Mesendoderm (in vitro differentiated cells): ENCODE results near the gene PPP1R1C.

Experiments
- DNase-seq: peaks from one replicate; pipeline ENCODE4 v3.0.0; 2013
- H2AK5ac ChIP-seq: 2 replicates; pipeline ENCODE4 v1.6.1; 2013; ENCODE audit warnings: low read length, inconsistent platforms
- H2BK120ac ChIP-seq: 2 replicates; pipeline ENCODE4 v1.6.1; 2013; ENCODE audit warnings: low read depth, mild to moderate bottlenecking, low read length, moderate library complexity, mixed read lengths
- H2BK15ac ChIP-seq: replicated peaks from 2 replicates; pipeline ENCODE4 v1.6.1; 2013; ENCODE audit warnings: low read depth, mild to moderate bottlenecking, moderate library complexity
- H2BK5ac ChIP-seq: 2 replicates; pipeline ENCODE4 v1.6.1; 2013; ENCODE audit warnings: low read length, inconsistent platforms
- H3K18ac ChIP-seq: 2 replicates; pipeline ENCODE4 v1.6.1; 2013; ENCODE audit warnings: mild to moderate bottlenecking, low read length, mixed read lengths
- H3K23ac ChIP-seq: one replicate; pipeline ENCODE4 v1.6.1; 2013; ENCODE audit warnings: low read length
- H3K27ac ChIP-seq: 2 replicates; pipeline ENCODE4 v1.5.1; 2013; ENCODE audit warnings: low read depth, mild to moderate bottlenecking, inconsistent platforms, low read length, moderate library complexity
- H3K27me3 ChIP-seq: 2 replicates; pipeline ENCODE4 v1.6.1; 2013; ENCODE audit warnings: low read length, control low read depth, mild to moderate bottlenecking, inconsistent platforms; ENCODE audit not compliant: insufficient read depth, poor library complexity
- H3K36me3 ChIP-seq: 2 replicates; pipeline ENCODE4 v1.6.1; 2013; ENCODE audit warnings: low read length, inconsistent platforms; ENCODE audit not compliant: control insufficient read depth, insufficient read depth
- H3K4ac ChIP-seq: one replicate; pipeline ENCODE4 v1.6.1; 2013; ENCODE audit warnings: low read depth, mild to moderate bottlenecking, low read length, moderate library complexity
- H3K4me1 ChIP-seq: 2 replicates; pipeline ENCODE4 v1.6.1; 2013; ENCODE audit warnings: low read depth, low read length, inconsistent platforms; ENCODE audit not compliant: control insufficient read depth
- H3K4me2 ChIP-seq: 2 replicates; pipeline ENCODE4 v1.6.1; 2013; ENCODE audit warnings: low read length
- H3K4me3 ChIP-seq: 2 replicates; pipeline ENCODE4 v1.5.1; 2013; ENCODE audit warnings: mild to moderate bottlenecking, low read length
- H3K56ac ChIP-seq: one replicate; pipeline ENCODE4 v1.6.1; 2013; ENCODE audit warnings: low read length
- H3K79me1 ChIP-seq: 2 replicates; pipeline ENCODE4 v1.6.1; 2013; ENCODE audit warnings: low read length, inconsistent platforms
- H3K79me2 ChIP-seq: 2 replicates; pipeline ENCODE4 v1.6.1; 2013; ENCODE audit warnings: mild to moderate bottlenecking, low read length; ENCODE audit not compliant: control insufficient read depth, insufficient read depth
- H3K9ac ChIP-seq: 2 replicates; pipeline ENCODE4 v1.6.1; 2013; ENCODE audit warnings: low read length, inconsistent platforms
- H4K5ac ChIP-seq: one replicate; pipeline ENCODE4 v1.6.1; 2013; ENCODE audit warnings: low read length
- H4K8ac ChIP-seq: one replicate; pipeline ENCODE4 v1.6.1; 2013; ENCODE audit warnings: low read depth, mild to moderate bottlenecking, control low read depth, low read length, moderate library complexity
- WGBS: extraction: QIAGEN DNeasy Blood & Tissue Kit; methylation state at CpG from one replicate; pipeline ENCODE4 v1.1.7; 2013; ENCODE audit warnings: low lambda C conversion rate, missing lambda C conversion rate; ENCODE audit not compliant: insufficient coverage; ENCODE audit errors: extremely low coverage; 5-methylcytosine and 5-hydroxymethylcytosine counted together

PPP1R1C gene

DNA sequence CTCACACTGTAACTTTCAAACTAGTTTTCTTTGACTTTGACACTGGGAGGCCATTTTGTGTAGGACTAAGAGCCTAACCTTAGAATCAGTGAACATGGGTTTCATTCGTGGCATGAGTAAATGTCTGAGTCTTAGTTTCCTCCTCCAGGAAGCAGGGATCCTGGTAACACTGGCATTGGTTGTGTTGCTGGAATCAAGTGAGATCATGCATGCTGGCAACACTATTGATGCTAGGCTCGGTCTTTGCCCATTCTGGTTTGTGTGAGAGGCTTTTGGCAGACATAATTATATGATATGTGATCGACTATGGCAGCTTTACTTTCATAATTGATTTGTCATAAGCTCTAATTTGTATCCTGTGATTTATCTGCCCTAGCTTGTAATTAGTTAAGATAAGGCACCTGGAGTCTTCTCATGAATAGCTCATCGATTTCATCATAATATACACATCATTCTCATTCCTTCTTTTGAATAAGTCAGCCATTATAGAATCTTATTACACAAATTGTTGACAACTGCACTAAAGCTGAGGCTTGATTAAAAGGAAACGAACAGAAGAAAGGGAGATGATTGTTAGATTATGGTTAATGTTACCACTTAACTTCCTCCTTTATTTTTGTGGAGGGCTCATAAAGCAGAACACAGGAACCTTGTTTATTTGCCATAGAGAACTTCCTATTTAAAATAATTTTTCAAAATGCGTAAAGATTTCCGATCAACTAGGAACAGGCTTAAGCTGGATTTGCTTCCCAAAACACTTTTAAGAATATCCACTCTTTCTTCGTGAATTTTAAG, 12.6 kb downstream of the PPP1R1C start:
- Histone ChIP-seq H3K9ac (no peak overlapping the region), H3K36me3 (no peaks in the 10 kb centered on the region), H3K4me2 (no peak overlapping the region), H3K56ac (no peak overlapping the region), H4K5ac (no peak overlapping the region), H3K27ac (no peak overlapping the region), H3K27me3 (no peaks in the 10 kb centered on the region), H2BK15ac (no peak overlapping the region), H3K4ac (no peak overlapping the region), H4K8ac (no peak overlapping the region), H2BK5ac (no peak overlapping the region), H2AK5ac (no peak overlapping the region), H3K4me1 (no peaks in the 10 kb centered on the region), H3K18ac (no peak overlapping the region), H3K79me1 (no peaks in the 10 kb centered on the region), H3K79me2 (no peaks in the 10 kb centered on the region), H3K4me3 (no peak overlapping the region), H3K23ac (no peak overlapping the region), H2BK120ac (no peak overlapping the region)
- no peak for DNase-seq
- WGBS = 100% methylated on average over 1 of the region's 8 CpGs

DNA sequence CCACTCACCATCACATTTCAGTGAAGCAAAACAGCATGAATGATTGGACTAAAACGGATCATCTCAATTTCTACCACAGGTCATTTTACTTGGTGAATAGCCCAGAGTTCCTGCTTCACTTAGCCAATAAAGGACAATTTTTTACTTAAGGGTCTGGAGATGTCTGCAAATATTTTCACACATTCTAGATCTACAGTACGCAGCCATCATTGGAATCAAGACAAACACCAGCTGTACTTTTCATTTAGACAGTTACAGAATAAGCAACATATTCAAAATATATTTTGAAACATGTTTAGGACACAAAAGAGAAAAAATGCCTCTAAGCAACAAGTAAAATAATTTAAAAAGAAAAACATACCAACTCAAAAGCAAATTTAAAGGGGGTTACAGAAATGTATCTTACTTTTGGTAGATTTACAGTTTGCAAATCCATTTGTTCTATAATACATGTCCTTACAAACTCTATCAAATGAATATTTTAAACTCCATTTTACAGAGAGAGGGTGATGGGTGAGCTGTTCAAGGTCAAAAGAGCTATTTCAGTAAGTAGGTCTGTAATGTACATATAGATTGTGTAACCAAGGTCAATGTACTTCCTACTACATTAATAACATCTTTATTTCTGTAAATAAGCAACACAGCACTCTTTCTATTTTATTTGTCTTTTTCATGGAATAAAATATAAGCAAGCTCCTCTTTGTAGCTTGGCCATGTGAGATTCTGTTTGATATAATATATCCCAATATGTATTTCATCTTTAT, 13.4 kb downstream of the PPP1R1C start:
- Histone ChIP-seq H3K18ac (no peak overlapping the region), H3K79me2 (no peaks in the 10 kb centered on the region), H3K27ac (no peak overlapping the region), H3K4me2 (no peak overlapping the region), H4K8ac (no peak overlapping the region), H2BK15ac (no peak overlapping the region), H2BK5ac (no peak overlapping the region), H3K4ac (no peak overlapping the region), H3K4me1 (no peaks in the 10 kb centered on the region), H3K27me3 (no peaks in the 10 kb centered on the region), H2BK120ac (no peak overlapping the region), H3K9ac (no peak overlapping the region), H3K23ac (no peak overlapping the region), H3K4me3 (no peak overlapping the region), H2AK5ac (no peak overlapping the region), H3K36me3 (no peaks in the 10 kb centered on the region), H3K56ac (no peak overlapping the region), H3K79me1 (no peaks in the 10 kb centered on the region), H4K5ac (no peak overlapping the region)
- no peak for DNase-seq
- no CpG with 5 or more reads among the region's 2 CpGs for WGBS

GRCh38 chr2:181999911-182000310, 14.3 kb downstream of the PPP1R1C start:
- no peaks in the 10 kb centered on the region for H3K36me3 ChIP-seq
- no peak for DNase-seq
- no peak overlapping the region for H2BK5ac ChIP-seq
- H3K79me1 ChIP-seq = no peaks in the 10 kb centered on the region
- H2BK120ac ChIP-seq = no peak overlapping the region
- no peaks in the 10 kb centered on the region for H3K27me3 ChIP-seq
- no peak overlapping the region for H3K27ac ChIP-seq
- no CpG with 5 or more reads among the region's 3 CpGs for WGBS
- H3K79me2 ChIP-seq = no peaks in the 10 kb centered on the region
- no peak overlapping the region for H4K5ac ChIP-seq
- no peak overlapping the region for H3K4me3 ChIP-seq
- H2AK5ac ChIP-seq = no peak overlapping the region
- no peaks in the 10 kb centered on the region for H3K4me1 ChIP-seq
- H3K18ac ChIP-seq = no peak overlapping the region
- no peak overlapping the region for H3K4ac ChIP-seq
- no peak overlapping the region for H2BK15ac ChIP-seq
- H3K4me2 ChIP-seq = no peak overlapping the region
- H3K56ac ChIP-seq = no peak overlapping the region
- no peak overlapping the region for H4K8ac ChIP-seq
- H3K9ac ChIP-seq = no peak overlapping the region
- H3K23ac ChIP-seq = no peak overlapping the region

- Histone ChIP-seq H3K4me2 (no peak overlapping the region), H3K4me3 (no peak overlapping the region), H3K4me1 (no peaks in the 10 kb centered on the region), H3K79me1 (no peaks in the 10 kb centered on the region), H3K36me3 (no peaks in the 10 kb centered on the region), H2AK5ac (no peak overlapping the region), H3K9ac (no peak overlapping the region), H4K8ac (no peak overlapping the region), H3K4ac (no peak overlapping the region), H3K27me3 (no peaks in the 10 kb centered on the region), H2BK15ac (no peak overlapping the region), H4K5ac (no peak overlapping the region), H3K27ac (no peak overlapping the region), H3K18ac (no peak overlapping the region), H2BK120ac (no peak overlapping the region), H3K56ac (no peak overlapping the region), H2BK5ac (no peak overlapping the region), H3K79me2 (no peaks in the 10 kb centered on the region), H3K23ac (no peak overlapping the region)
- WGBS = no CpG with 5 or more reads among the region's 2 CpGs
- DNase-seq = no peak
Observed at GRCh38 chr2:182004945-182005520, 19.4 kb downstream of the PPP1R1C start.

GRCh38 chr2:182006595-182007341, 21.1 kb downstream of the PPP1R1C start:
- H2AK5ac ChIP-seq = no peak overlapping the region
- no peak overlapping the region for H3K27ac ChIP-seq
- H3K79me1 ChIP-seq = no peaks in the 10 kb centered on the region
- no CpG with 5 or more reads among the region's 4 CpGs for WGBS
- no peak overlapping the region for H3K4me3 ChIP-seq
- H2BK120ac ChIP-seq = no peak overlapping the region
- no peak overlapping the region for H4K5ac ChIP-seq
- no peak overlapping the region for H3K56ac ChIP-seq
- H3K36me3 ChIP-seq = no peaks in the 10 kb centered on the region
- H2BK5ac ChIP-seq = no peak overlapping the region
- H3K4me2 ChIP-seq = no peak overlapping the region
- no peak overlapping the region for H4K8ac ChIP-seq
- H3K27me3 ChIP-seq = no peaks in the 10 kb centered on the region
- H2BK15ac ChIP-seq = no peak overlapping the region
- H3K18ac ChIP-seq = no peak overlapping the region
- DNase-seq = no peak
- H3K9ac ChIP-seq = no peak overlapping the region
- H3K23ac ChIP-seq = no peak overlapping the region
- H3K4me1 ChIP-seq = no peaks in the 10 kb centered on the region
- H3K4ac ChIP-seq = no peak overlapping the region
- no peaks in the 10 kb centered on the region for H3K79me2 ChIP-seq
